ENCODE results near the gene EMID1.

EMID1 gene

DNA sequence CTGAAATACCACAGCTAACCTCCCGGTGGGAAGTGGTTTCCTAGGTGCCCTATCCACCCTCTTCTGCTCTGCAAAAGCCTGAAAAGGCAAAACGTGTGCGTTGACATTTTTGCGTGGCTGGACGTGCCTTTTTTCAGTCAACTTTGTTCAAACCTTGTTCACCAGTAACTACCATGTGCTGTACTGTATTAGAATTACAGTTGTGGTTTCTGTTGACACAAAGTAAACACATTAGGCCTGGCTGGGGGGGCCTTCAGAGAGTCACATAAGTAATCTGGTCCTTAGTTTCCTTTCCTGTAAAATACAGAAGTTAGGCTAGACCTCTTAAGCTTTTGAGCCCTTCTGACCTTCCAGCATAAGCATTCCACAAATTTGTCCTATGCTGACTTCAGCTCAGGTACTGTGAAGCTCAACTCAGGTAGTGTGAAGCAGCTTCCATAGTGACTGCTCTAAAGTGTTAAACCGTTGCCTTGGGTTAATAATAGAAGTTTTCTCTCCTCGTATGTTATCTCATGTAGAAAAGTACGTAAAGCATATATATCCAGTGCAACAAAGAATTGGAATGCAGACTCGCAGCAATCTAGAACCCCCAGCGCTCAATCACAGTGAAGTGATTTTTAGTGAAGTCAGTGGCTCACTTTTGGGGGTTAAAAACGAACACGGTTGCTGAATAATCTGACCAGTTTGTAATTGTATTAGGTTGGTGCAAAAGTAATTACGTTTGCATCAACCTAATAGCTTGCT lies 64.2 kb downstream of the EMID1 start:
- peak overlapping the region; percentile 93 for H3K4me3 ChIP-seq (ENCODE audit: low read depth, low read length)
- DNase-seq (ENCODE audit: low read depth) = peak; percentile 47
- TF ChIP-seq POLR2A (IDR thresholded peaks at IDR 0.05; ENCODE audit: extremely low read depth, insufficient read length) = no peak
- no peak for TF ChIP-seq MYC (IDR thresholded peaks at IDR 0.05; ENCODE audit: low read depth, low read length)
- TF ChIP-seq, protein P1, sequence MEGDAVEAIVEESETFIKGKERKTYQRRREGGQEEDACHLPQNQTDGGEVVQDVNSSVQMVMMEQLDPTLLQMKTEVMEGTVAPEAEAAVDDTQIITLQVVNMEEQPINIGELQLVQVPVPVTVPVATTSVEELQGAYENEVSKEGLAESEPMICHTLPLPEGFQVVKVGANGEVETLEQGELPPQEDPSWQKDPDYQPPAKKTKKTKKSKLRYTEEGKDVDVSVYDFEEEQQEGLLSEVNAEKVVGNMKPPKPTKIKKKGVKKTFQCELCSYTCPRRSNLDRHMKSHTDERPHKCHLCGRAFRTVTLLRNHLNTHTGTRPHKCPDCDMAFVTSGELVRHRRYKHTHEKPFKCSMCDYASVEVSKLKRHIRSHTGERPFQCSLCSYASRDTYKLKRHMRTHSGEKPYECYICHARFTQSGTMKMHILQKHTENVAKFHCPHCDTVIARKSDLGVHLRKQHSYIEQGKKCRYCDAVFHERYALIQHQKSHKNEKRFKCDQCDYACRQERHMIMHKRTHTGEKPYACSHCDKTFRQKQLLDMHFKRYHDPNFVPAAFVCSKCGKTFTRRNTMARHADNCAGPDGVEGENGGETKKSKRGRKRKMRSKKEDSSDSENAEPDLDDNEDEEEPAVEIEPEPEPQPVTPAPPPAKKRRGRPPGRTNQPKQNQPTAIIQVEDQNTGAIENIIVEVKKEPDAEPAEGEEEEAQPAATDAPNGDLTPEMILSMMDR (IDR thresholded peaks at IDR 0.05; ENCODE audit: low read depth, low read length) = no peak
- TF ChIP-seq, protein P2, sequence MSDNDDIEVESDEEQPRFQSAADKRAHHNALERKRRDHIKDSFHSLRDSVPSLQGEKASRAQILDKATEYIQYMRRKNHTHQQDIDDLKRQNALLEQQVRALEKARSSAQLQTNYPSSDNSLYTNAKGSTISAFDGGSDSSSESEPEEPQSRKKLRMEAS (IDR thresholded peaks at IDR 0.05; ENCODE audit: low read depth, low read length) = no peak

DNA sequence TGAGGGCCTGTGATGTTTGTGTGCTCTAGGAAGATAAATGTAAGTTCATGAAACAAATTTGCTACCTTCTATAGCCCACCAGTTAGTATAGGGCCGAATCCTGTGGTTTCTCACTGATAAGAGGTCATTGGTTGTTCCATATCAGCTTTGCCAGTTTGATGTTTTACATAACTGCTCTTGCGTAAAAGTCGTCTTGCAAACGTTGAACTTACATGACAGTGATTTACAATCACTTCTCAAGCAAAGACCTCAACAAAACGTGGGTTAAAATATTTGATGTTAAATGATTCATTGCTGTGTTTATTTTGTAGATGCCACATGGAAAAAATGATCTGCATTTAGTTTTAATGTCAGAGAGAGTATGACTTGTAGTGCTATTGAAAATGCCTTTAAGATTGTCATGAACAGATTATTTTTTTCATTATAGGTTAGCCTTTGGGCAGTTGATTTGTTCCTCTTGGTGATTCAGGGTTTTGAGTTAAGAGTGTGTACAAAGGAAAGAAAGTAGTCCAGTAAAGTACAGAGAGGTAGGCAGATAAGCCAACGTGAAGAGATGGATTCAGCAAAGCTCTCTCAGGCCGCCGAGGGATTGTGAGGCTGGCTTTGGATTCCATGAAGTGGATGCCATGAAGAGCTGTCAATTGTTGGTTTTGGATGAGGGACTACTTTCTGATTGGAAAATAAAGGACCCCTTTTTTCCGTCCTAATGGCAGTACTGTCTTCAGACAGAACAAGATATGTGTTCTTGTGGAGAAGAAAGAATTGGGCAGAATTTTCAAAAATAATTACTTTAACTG lies 65.0 kb downstream of the EMID1 start:
- H3K4me3 ChIP-seq (ENCODE audit: low read depth, low read length) = peak overlapping the region; percentile 93
- TF ChIP-seq, protein P1 (IDR thresholded peaks at IDR 0.05; ENCODE audit: low read depth, low read length) = no peak
- TF ChIP-seq, protein P2 (IDR thresholded peaks at IDR 0.05; ENCODE audit: low read depth, low read length) = no peak
- TF ChIP-seq POLR2A (IDR thresholded peaks at IDR 0.05; ENCODE audit: extremely low read depth, insufficient read length) (no peak), MYC (IDR thresholded peaks at IDR 0.05; ENCODE audit: low read depth, low read length) (no peak)
- DNase-seq (ENCODE audit: low read depth) = peak; percentile 73

DNA sequence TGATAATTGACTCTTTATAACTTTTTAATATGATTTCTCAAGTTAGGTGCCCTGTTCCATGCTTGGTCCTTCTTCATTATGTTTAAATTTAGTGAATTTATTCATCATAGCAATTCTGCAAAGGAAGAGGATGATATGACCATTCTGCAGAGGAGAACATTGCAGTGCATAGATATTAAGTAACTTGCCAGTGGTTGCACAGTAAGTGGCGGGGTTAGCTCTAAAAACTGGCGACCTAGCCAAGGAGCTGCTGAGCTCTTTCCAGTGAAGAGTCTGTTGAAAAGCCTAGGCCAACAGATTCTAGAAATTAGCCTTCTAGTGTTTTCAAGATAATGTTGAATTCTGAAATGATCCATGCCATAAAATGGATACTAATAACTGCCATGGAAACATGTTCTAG lies 66.9 kb downstream of the EMID1 start:
- TF ChIP-seq, protein P2 (IDR thresholded peaks at IDR 0.05; ENCODE audit: low read depth, low read length) = no peak
- no peak for TF ChIP-seq POLR2A (IDR thresholded peaks at IDR 0.05; ENCODE audit: extremely low read depth, insufficient read length)
- TF ChIP-seq, protein P1 (IDR thresholded peaks at IDR 0.05; ENCODE audit: low read depth, low read length) = no peak
- DNase-seq (ENCODE audit: low read depth) = no peak
- peak overlapping the region; percentile 93 for H3K4me3 ChIP-seq (ENCODE audit: low read depth, low read length)

DNA sequence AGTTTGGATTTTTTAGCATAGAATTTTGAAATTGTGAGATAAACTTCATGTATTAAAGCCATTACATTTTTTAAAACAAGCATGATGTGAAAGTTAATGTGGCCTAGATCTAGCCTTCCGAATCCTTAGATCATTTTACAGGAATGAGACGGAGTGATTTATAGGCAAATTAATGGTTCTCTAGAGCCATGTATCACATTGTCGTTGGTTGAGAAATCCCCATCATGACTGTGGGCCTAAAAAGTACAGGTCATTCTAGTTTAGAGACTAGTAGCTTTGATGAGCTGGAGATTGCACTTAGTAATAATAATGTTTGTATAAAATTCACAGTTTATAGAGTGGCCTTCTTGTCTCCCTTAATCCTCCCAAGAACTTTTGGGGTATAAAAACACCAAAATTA lies 69.5 kb downstream of the EMID1 start:
- TF ChIP-seq MYC (IDR thresholded peaks at IDR 0.05; ENCODE audit: low read depth, low read length) = no peak
- TF ChIP-seq, protein P2 (IDR thresholded peaks at IDR 0.05; ENCODE audit: low read depth, low read length) = no peak
- TF ChIP-seq, protein P1 (IDR thresholded peaks at IDR 0.05; ENCODE audit: low read depth, low read length) = no peak
- TF ChIP-seq POLR2A (IDR thresholded peaks at IDR 0.05; ENCODE audit: extremely low read depth, insufficient read length) = no peak
- H3K4me3 ChIP-seq (ENCODE audit: low read depth, low read length) = no peak overlapping the region
- DNase-seq (ENCODE audit: low read depth) = no peak

DNA sequence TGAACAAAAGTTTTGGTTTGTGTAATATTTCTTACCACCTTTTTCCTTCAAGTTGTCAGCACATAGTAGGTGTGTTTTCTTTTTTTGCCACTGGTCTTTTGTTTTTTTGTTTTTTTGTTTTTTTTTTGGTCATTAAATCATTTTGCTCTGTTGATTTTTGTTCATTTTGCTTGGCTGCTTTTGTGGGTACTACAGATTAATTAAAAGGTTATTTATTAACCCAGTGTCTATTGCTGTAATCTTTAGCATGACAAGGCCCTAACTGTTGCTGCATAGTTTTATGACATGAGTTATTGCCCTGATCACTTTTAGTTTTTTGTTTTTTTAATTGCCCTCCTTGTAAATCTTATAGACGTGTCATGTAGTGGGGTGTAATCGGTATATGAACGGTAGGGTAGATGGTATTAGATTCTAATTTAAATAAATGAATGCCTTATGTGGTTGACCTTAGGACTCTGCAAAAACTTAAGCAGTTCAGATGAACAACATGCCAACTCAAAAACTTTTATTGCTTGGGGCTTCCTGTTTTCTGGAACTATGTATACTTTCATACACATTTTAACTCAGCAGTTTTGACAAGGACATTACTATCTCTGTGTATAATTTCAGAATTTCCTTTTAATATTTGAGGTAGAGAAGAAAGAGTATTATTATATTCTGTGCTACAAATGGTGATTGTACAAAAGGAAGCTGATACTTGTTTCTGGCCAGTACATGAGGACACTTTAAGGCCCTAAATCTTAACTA lies 70.3 kb downstream of the EMID1 start:
- DNase-seq (ENCODE audit: low read depth) = no peak
- TF ChIP-seq, protein P2 (IDR thresholded peaks at IDR 0.05; ENCODE audit: low read depth, low read length) = no peak
- TF ChIP-seq POLR2A (IDR thresholded peaks at IDR 0.05; ENCODE audit: extremely low read depth, insufficient read length) (no peak), MYC (IDR thresholded peaks at IDR 0.05; ENCODE audit: low read depth, low read length) (no peak)
- TF ChIP-seq, protein P1 (IDR thresholded peaks at IDR 0.05; ENCODE audit: low read depth, low read length) = no peak
- no peak overlapping the region for H3K4me3 ChIP-seq (ENCODE audit: low read depth, low read length)

Data from NB4 (cell line).